Upper lobe of right lung (tissue), 1 donor: ENCODE data around the gene ZEB1. TPM values are rescaled to one million over a fixed set of nuclear protein-coding genes. Genes with fewer than 3 reads are reported as not detected.

Experiments used
- ATAC-seq: fragments of 200-7000 bp; cut with Tn5 transposase; one replicate; pipeline ENCODE4 v1.9.1; 2020; ENCODE audit warnings: mild to moderate bottlenecking, moderate library complexity
- DNase-seq: peaks from one replicate; pipeline ENCODE4 v3.0.0-alpha.2; 2020
- H3K27ac ChIP-seq: fragments of 200-600 bp; one replicate; pipeline ENCODE4 v1.8.0; 2022
- H3K27me3 ChIP-seq: fragments of 200-600 bp; one replicate; pipeline ENCODE4 v1.8.0; 2022; ENCODE audit warnings: mild to moderate bottlenecking
- H3K36me3 ChIP-seq: fragments of 200-600 bp; one replicate; pipeline ENCODE4 v1.8.0; 2022
- H3K4me1 ChIP-seq: fragments of 200-600 bp; one replicate; pipeline ENCODE4 v1.8.0; 2022
- H3K4me3 ChIP-seq: fragments of 200-600 bp; one replicate; pipeline ENCODE4 v1.8.0; 2022; ENCODE audit warnings: mild to moderate bottlenecking
- H3K9me3 ChIP-seq: fragments of 200-600 bp; one replicate; pipeline ENCODE4 v1.8.0; 2022
- intact Hi-C: fragments of 100-400 bp; cut with DNase I; formaldehyde crosslinking; loops from one replicate; pipeline ENCODE4 v1.11.0; 2022
- long read RNA-seq: library from polyadenylated mRNA; unstranded; transcript quantifications from one replicate; pipeline ENCODE4 v2.0.0, GENCODE V29; 2021
- total RNA-seq: library from RNA; stranded (reverse); fragmentation: NEBNext Ultra II Directional; extraction: Animal tissue kit (Norgen Biotek cat#: 25700); gene quantifications from one replicate; pipeline ENCODE4 v1.2.1, GENCODE V29; 2021
- TF ChIP-seq, protein P1 (sequence below): fragments of 200-600 bp; IDR thresholded peaks from one replicate; pipeline ENCODE4 v1.8.0; 2022; ENCODE audit warnings: antibody characterized with exemption
- donor health status: DM: no; HTN: yes; CAD: no; lungs with severe emphysema.

ZEB1 gene
- 55.2 TPM for total RNA-seq
- long read RNA-seq, full-length matches to known transcripts: 21 of 48 reads
- long read RNA-seq, partial matches to known transcripts: 8 of 48 reads
- long read RNA-seq, other reads (novel, unspliced or antisense): 19 of 48 reads

DNA sequence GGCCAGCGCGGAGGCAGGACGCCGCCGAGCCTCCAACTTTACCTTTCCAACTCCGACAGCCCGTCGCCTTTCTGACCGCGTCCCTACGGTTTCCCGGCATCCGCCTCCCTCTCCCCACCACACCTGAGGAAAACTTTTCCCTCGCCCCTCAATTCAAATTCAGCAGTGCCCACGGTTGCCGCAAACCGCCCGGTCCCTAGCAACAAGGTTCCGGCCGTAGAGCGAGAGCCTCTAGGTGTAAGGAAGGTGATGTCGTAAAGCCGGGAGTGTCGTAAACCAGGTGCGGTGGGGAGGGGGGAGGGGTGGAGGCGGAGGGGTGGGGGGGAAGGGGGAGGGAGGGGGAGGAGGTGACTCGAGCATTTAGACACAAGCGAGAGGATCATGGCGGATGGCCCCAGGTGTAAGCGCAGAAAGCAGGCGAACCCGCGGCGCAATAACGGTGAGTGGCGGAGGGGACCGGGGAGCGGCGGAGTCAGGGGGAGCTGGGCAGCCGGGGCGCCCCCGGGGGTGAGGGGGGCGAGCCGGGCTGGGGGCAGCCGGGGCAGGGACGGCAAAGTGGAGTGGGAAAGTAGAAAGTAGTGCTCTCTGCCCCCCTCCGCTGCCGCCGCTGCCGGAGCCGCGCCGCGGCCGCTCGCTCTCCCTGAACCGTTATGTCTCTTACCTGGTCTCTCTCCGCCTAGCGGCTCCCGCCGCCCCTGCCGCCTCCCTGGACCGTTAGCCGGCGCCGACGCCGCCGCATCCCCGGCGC, at the start of gene ZEB1:
TSS of gene ZEB1 (plus strand) at position 363 of the 748 bp plus-strand sequence. CDS start at position 382, 19 bp downstream.
- Histone ChIP-seq H3K27me3 (peaks cover 18% of the 10 kb centered on the region), H3K9me3 (no peaks in the 10 kb centered on the region), H3K4me1 (peaks cover 11% of the 10 kb centered on the region), H3K36me3 (no peaks in the 10 kb centered on the region), H3K4me3 (peak within 1 kb of the TSS; percentile 88), H3K27ac (peak within 1 kb of the TSS; percentile 89)
- DNase-seq: peak; percentile 88
- TF ChIP-seq, protein P1, sequence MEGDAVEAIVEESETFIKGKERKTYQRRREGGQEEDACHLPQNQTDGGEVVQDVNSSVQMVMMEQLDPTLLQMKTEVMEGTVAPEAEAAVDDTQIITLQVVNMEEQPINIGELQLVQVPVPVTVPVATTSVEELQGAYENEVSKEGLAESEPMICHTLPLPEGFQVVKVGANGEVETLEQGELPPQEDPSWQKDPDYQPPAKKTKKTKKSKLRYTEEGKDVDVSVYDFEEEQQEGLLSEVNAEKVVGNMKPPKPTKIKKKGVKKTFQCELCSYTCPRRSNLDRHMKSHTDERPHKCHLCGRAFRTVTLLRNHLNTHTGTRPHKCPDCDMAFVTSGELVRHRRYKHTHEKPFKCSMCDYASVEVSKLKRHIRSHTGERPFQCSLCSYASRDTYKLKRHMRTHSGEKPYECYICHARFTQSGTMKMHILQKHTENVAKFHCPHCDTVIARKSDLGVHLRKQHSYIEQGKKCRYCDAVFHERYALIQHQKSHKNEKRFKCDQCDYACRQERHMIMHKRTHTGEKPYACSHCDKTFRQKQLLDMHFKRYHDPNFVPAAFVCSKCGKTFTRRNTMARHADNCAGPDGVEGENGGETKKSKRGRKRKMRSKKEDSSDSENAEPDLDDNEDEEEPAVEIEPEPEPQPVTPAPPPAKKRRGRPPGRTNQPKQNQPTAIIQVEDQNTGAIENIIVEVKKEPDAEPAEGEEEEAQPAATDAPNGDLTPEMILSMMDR: peak; percentile 50
- peak; percentile 90 for ATAC-seq
- intact Hi-C loops: no loop called here

GRCh38 chr10:31270954-31271353, 48.1 kb upstream of the ZEB1 start:
- TF ChIP-seq, protein P1: no peak
- DNase-seq (no peak), ATAC-seq (no peak)
- Histone ChIP-seq H3K27me3 (no peaks in the 10 kb centered on the region), H3K27ac (no peak overlapping the region), H3K4me3 (no peak overlapping the region), H3K36me3 (no peaks in the 10 kb centered on the region), H3K4me1 (no peaks in the 10 kb centered on the region), H3K9me3 (no peaks in the 10 kb centered on the region)
- intact Hi-C loops: no loop called here

- Histone ChIP-seq H3K36me3 (no peaks in the 10 kb centered on the region), H3K27me3 (no peaks in the 10 kb centered on the region), H3K4me1 (no peaks in the 10 kb centered on the region), H3K27ac (no peak overlapping the region), H3K4me3 (no peak overlapping the region), H3K9me3 (no peaks in the 10 kb centered on the region)
- intact Hi-C loops: no loop called here
- TF ChIP-seq, protein P1: no peak
- ATAC-seq (no peak), DNase-seq (no peak)
These were observed 46.2 kb upstream of the ZEB1 start for GRCh38 chr10:31272841-31273240.

GRCh38 chr10:31273789-31274188, 45.2 kb upstream of the ZEB1 start:
- Histone ChIP-seq H3K9me3 (no peaks in the 10 kb centered on the region), H3K36me3 (no peaks in the 10 kb centered on the region), H3K27me3 (no peaks in the 10 kb centered on the region), H3K27ac (no peak overlapping the region), H3K4me3 (no peak overlapping the region), H3K4me1 (no peaks in the 10 kb centered on the region)
- DNase-seq (no peak), ATAC-seq (no peak)
- TF ChIP-seq, protein P1: no peak
- intact Hi-C loops: no loop called here

GRCh38 chr10:31274310-31274709, 44.7 kb upstream of the ZEB1 start:
- H3K27me3 ChIP-seq: no peaks in the 10 kb centered on the region
- DNase-seq: no peak
- no peaks in the 10 kb centered on the region for H3K9me3 ChIP-seq
- no peaks in the 10 kb centered on the region for H3K4me1 ChIP-seq
- intact Hi-C loops: no loop called here
- no peak overlapping the region for H3K27ac ChIP-seq
- no peak for ATAC-seq
- H3K4me3 ChIP-seq: no peak overlapping the region
- TF ChIP-seq, protein P1: no peak
- no peaks in the 10 kb centered on the region for H3K36me3 ChIP-seq
